ENCODE measurements around the gene GOSR1. TPM values are rescaled to one million over a fixed set of nuclear protein-coding genes. Genes with fewer than 3 reads are reported as not detected.

Gene GOSR1
- total and polyA plus RNA-seq, 2 donors (not counting 3 experiments of a cell fraction or from before 2014, with no cell fraction given): 13.8 to 41.0 TPM

DNA sequence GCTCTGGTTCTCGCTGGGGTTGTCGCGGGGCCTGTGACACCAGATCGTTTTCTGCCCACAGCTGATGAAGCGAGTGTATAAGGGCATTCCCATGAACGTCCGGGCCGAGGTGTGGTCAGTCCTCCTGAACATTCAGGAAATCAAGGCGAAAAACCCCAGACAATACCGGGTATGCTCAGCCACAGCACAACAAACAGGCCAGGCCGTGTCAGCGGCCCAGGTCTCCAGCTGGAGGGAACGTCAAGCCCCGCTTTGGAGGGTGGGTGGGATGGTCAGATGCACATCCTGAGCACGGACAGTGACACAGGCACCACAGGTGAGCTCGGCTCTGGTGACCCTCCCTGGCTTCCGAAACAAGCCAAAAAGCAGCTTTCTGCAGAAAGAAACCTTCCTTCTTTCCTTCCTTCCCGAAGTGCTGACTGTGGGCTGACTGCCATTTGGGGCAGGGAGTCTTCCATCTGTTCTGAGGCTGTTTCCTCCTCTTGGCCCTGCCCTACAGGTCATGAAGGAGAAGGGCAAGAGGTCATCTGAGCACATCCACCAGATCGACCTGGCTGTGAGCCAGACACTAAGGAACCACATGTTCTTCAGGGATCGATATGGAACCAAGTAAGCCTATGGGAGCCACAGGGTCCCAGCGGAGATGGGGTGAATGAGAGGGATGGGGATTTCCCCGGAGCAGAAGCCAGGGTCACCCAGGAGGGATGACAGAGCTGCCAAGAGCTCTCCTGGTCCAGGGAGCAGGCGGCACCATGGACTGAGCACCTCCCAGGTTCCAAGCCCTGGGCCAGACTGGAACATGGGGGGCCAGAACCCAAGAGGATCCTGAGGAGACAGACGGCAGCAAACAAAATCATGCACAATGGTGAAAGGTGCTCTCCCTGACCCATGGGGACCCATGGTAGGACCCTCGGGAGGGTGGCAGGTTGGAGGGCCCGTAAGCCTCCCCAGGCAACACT, 79.4 kb downstream of the GOSR1 start:
- no peaks in the 10 kb centered on the region for H3K4me1 ChIP-seq (ENCODE audit: control insufficient read depth, extremely low read depth, insufficient read depth, low read length)
- H3K9me1 ChIP-seq (replicated peaks; ENCODE audit: control insufficient read depth, extremely low read depth, insufficient read depth, low read length): no peaks in the 10 kb centered on the region
- intact Hi-C loops (cut with micrococcal nuclease): no loop called here
- H3K4me3 ChIP-seq (replicated peaks in 1 of 3; ENCODE audit: insufficient read depth in 1 of 3, low read depth in 1 of 3, low read length in 3 of 3): no peak overlapping the region
- DNase-seq (ENCODE audit: low read depth, low spot score) (no peak), FAIRE-seq (no peak)
- TF ChIP-seq GATA2 (IDR thresholded peaks at IDR 0.05; ENCODE audit: insufficient read depth, insufficient read length, low read depth, low read length) (no peak), JUN (IDR thresholded peaks at IDR 0.05; ENCODE audit: borderline replicate concordance, insufficient read depth, insufficient read length, low read depth) (no peak), EZH2 (IDR thresholded peaks at IDR 0.05; ENCODE audit: borderline replicate concordance, low read depth, low read length, severe bottlenecking) (no peak), MYC (IDR thresholded peaks at IDR 0.05; ENCODE audit: low read depth, low read length) (no peak), POLR2AphosphoS5 (IDR thresholded peaks at IDR 0.05; ENCODE audit: insufficient read depth, low read depth, low read length) (no peak), FOS (IDR thresholded peaks at IDR 0.05; ENCODE audit: borderline replicate concordance, insufficient read depth, low read length) (no peak), POLR2A (IDR thresholded peaks at IDR 0.05; ENCODE audit: low read depth, low read length) (no peak)
- TF ChIP-seq, protein P1, sequence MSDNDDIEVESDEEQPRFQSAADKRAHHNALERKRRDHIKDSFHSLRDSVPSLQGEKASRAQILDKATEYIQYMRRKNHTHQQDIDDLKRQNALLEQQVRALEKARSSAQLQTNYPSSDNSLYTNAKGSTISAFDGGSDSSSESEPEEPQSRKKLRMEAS (IDR thresholded peaks at IDR 0.05; ENCODE audit: insufficient read depth, insufficient read length): no peak
- TF ChIP-seq, protein P2, sequence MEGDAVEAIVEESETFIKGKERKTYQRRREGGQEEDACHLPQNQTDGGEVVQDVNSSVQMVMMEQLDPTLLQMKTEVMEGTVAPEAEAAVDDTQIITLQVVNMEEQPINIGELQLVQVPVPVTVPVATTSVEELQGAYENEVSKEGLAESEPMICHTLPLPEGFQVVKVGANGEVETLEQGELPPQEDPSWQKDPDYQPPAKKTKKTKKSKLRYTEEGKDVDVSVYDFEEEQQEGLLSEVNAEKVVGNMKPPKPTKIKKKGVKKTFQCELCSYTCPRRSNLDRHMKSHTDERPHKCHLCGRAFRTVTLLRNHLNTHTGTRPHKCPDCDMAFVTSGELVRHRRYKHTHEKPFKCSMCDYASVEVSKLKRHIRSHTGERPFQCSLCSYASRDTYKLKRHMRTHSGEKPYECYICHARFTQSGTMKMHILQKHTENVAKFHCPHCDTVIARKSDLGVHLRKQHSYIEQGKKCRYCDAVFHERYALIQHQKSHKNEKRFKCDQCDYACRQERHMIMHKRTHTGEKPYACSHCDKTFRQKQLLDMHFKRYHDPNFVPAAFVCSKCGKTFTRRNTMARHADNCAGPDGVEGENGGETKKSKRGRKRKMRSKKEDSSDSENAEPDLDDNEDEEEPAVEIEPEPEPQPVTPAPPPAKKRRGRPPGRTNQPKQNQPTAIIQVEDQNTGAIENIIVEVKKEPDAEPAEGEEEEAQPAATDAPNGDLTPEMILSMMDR (IDR thresholded peaks at IDR 0.05; ENCODE audit: extremely low read depth in 1 of 2, insufficient read depth in 1 of 2, low read depth in 1 of 2, low read length in 2 of 2): no peak
- no peaks in the 10 kb centered on the region for H4K20me1 ChIP-seq (replicated peaks; ENCODE audit: control insufficient read depth, extremely low read depth, insufficient read depth, low read length)
- H3K79me2 ChIP-seq (ENCODE audit: control insufficient read depth, insufficient read depth, low read length): no peaks in the 10 kb centered on the region
- H3K27ac ChIP-seq (ENCODE audit: insufficient read depth, low read depth, low read length): no peak overlapping the region
- dilution Hi-C loops (cut with MboI; ENCODE audit: extremely low pct_ligation_motif_present, low sequenced_read_pairs): no loop called here
- H2AFZ ChIP-seq (ENCODE audit: low read depth, low read length): no peak overlapping the region
- no peaks in the 10 kb centered on the region for H3K27me3 ChIP-seq (ENCODE audit: control insufficient read depth in 2 of 2, insufficient read depth in 2 of 2, low read length in 2 of 2)
- no peaks in the 10 kb centered on the region for H3K9me3 ChIP-seq (replicated peaks; ENCODE audit: control insufficient read depth, insufficient read depth, low read length)
- CTCF ChIA-PET: interaction anchor here (0.8 to 2.5 kb wide), 3 partner anchors 15 to 158 kb away, joined by 3 to 16 read pairs (median 4); partner anchors contain the start of gene GOSR1
- POLR2A ChIA-PET: no interaction called here
- H3K36me3 ChIP-seq (ENCODE audit: control insufficient read depth in 2 of 2, extremely low read depth in 1 of 2, insufficient read depth in 2 of 2, low read length in 2 of 2): no peaks in the 10 kb centered on the region
- H3K9ac ChIP-seq (replicated peaks; ENCODE audit: extremely low read depth, insufficient read depth, low read length): no peak overlapping the region
- BruUV-seq (replicated peaks): no TSS peak
- H3K4me2 ChIP-seq (ENCODE audit: insufficient read depth, low read length): no peak overlapping the region
